ENCODE measurements around the gene RPN2. TPM values are rescaled to one million over a fixed set of nuclear protein-coding genes. Genes with fewer than 3 reads are reported as not detected.

Gene RPN2
- total and polyA plus RNA-seq, 9 of the 15 experiments (the other 6 are each of a cell fraction or from before 2014, with no cell fraction given) = 168 to 548 (median 325) TPM

- TF ChIP-seq, protein P1, sequence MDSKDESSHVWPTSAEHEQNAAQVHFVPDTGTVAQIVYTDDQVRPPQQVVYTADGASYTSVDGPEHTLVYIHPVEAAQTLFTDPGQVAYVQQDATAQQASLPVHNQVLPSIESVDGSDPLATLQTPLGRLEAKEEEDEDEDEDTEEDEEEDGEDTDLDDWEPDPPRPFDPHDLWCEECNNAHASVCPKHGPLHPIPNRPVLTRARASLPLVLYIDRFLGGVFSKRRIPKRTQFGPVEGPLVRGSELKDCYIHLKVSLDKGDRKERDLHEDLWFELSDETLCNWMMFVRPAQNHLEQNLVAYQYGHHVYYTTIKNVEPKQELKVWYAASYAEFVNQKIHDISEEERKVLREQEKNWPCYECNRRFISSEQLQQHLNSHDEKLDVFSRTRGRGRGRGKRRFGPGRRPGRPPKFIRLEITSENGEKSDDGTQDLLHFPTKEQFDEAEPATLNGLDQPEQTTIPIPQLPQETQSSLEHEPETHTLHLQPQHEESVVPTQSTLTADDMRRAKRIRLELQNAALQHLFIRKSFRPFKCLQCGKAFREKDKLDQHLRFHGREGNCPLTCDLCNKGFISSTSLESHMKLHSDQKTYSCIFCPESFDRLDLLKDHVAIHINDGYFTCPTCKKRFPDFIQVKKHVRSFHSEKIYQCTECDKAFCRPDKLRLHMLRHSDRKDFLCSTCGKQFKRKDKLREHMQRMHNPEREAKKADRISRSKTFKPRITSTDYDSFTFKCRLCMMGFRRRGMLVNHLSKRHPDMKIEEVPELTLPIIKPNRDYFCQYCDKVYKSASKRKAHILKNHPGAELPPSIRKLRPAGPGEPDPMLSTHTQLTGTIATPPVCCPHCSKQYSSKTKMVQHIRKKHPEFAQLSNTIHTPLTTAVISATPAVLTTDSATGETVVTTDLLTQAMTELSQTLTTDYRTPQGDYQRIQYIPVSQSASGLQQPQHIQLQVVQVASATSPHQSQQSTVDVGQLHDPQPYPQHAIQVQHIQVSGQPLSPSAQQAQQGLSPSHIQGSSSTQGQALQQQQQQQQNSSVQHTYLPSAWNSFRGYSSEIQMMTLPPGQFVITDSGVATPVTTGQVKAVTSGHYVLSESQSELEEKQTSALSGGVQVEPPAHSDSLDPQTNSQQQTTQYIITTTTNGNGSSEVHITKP (IDR thresholded peaks at IDR 0.05; ENCODE audit: partially characterized antibody) = no peak
Measured at GRCh38 chr20:37205794-37206193, 26.7 kb downstream of the RPN2 start (continued).

DNA sequence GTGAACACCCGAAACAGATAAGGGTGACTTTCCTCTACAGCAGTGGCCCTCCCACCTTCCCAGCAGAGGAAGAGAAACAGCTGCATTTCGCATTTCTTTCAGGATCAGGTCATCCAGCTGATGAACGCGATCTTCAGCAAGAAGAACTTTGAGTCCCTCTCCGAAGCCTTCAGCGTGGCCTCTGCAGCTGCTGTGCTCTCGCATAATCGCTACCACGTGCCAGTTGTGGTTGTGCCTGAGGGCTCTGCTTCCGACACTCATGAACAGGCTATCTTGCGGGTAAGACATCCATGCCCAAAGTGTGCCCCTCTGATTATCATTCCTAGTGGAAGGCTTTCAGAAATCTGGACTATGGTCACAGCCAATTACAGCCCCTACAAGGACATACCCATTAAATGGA, 28.0 kb downstream of the RPN2 start:
- ATAC-seq (no peak), FAIRE-seq (no peak), DNase-seq (ENCODE audit: extremely low read depth in 1 of 4, low spot score in 3 of 4) (no peak)
- WGBS (ENCODE audit: insufficient coverage, low coverage, missing lambda C conversion rate) = 96% methylated on average over 11 of the region's 11 CpGs
- CTCF ChIA-PET (ENCODE audit: low intra/inter-chr PET ratio) = no interaction called here
- 0 out of 3 replicates have a peak, but pooled peaks cover 5% of the 10 kb centered on the region for H3K79me2 ChIP-seq (ENCODE audit: control insufficient read depth, insufficient read depth, low read length)
- in situ Hi-C loops (cut with MboI) (no loop called here), intact Hi-C loops (cut with micrococcal nuclease) (no loop called here)
- no peak overlapping the region for H3K9ac ChIP-seq (ENCODE audit: insufficient read depth in 1 of 2, low read depth in 2 of 2, low read length in 2 of 2)
- POLR2A ChIA-PET = no interaction called here
- no peaks in the 10 kb centered on the region for H3K4me1 ChIP-seq (replicated peaks in 1 of 2; ENCODE audit: control insufficient read depth in 2 of 2, insufficient read depth in 2 of 2, low read length in 2 of 2)
- H3K9me1 ChIP-seq (ENCODE audit: control insufficient read depth, insufficient read depth, low read length) = no peaks in the 10 kb centered on the region
- no peak overlapping the region for H3K4me3 ChIP-seq
- no TSS peak for BruUV-seq (replicated peaks)
- no peak overlapping the region for H3K27ac ChIP-seq (ENCODE audit: extremely low read depth, low read depth, low read length)
- H4K20me1 ChIP-seq (replicated peaks; ENCODE audit: control insufficient read depth, insufficient read depth, low read length) = peaks cover 7% of the 10 kb centered on the region; the same call in 1 of the 2 replicates
- peaks cover 88% of the 10 kb centered on the region for H3K36me3 ChIP-seq (ENCODE audit: control insufficient read depth, insufficient read depth, low read length)
- no peaks in the 10 kb centered on the region for H3K9me3 ChIP-seq (replicated peaks; ENCODE audit: control insufficient read depth, insufficient read depth, low read depth, low read length)
- H2AFZ ChIP-seq (ENCODE audit: low read depth, low read length) = no peak overlapping the region
- H3K27me3 ChIP-seq (ENCODE audit: control insufficient read depth in 2 of 2, insufficient read depth in 2 of 2, low read length in 2 of 2) = no peaks in the 10 kb centered on the region
- H3K4me2 ChIP-seq (ENCODE audit: insufficient read depth, low read length) = no peak overlapping the region
- TF ChIP-seq SIN3B (IDR thresholded peaks at IDR 0.05; ENCODE audit: low read depth) (no peak), HDAC1 (IDR thresholded peaks at IDR 0.05) (no peak), SREBF1 (IDR thresholded peaks at IDR 0.05; ENCODE audit: borderline replicate concordance, low read depth, low read length) (no peak), RNF2 (IDR thresholded peaks at IDR 0.05) (no peak), EZH2 (IDR thresholded peaks at IDR 0.05; ENCODE audit: borderline replicate concordance, low read depth, low read length) (no peak), NCOR1 (IDR thresholded peaks at IDR 0.05) (no peak), POLR3A (IDR thresholded peaks at IDR 0.05; ENCODE audit: borderline replicate concordance, extremely low read depth, insufficient read depth, insufficient read length) (no peak), CHD1 (IDR thresholded peaks at IDR 0.05; ENCODE audit: low read length) (no peak), MBD1 (CRISPR knock-in tag; IDR thresholded peaks at IDR 0.05) (no peak)
- TF ChIP-seq, protein P2, sequence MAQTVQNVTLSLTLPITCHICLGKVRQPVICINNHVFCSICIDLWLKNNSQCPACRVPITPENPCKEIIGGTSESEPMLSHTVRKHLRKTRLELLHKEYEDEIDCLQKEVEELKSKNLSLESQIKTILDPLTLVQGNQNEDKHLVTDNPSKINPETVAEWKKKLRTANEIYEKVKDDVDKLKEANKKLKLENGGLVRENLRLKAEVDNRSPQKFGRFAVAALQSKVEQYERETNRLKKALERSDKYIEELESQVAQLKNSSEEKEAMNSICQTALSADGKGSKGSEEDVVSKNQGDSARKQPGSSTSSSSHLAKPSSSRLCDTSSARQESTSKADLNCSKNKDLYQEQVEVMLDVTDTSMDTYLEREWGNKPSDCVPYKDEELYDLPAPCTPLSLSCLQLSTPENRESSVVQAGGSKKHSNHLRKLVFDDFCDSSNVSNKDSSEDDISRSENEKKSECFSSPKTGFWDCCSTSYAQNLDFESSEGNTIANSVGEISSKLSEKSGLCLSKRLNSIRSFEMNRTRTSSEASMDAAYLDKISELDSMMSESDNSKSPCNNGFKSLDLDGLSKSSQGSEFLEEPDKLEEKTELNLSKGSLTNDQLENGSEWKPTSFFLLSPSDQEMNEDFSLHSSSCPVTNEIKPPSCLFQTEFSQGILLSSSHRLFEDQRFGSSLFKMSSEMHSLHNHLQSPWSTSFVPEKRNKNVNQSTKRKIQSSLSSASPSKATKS (CRISPR knock-in tag; IDR thresholded peaks at IDR 0.05) = no peak
- TF ChIP-seq, protein P3, sequence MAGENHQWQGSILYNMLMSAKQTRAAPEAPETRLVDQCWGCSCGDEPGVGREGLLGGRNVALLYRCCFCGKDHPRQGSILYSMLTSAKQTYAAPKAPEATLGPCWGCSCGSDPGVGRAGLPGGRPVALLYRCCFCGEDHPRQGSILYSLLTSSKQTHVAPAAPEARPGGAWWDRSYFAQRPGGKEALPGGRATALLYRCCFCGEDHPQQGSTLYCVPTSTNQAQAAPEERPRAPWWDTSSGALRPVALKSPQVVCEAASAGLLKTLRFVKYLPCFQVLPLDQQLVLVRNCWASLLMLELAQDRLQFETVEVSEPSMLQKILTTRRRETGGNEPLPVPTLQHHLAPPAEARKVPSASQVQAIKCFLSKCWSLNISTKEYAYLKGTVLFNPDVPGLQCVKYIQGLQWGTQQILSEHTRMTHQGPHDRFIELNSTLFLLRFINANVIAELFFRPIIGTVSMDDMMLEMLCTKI (IDR thresholded peaks at IDR 0.05; ENCODE audit: partially characterized antibody) = no peak
